DMS114 treated with DMSO at 0.1 percent for 48 hours (cell line): Measurements from ENCODE around the gene DESI2.
A peak's percentile ranks its signal among the peaks of the same experiment; 100 is the strongest.
"Not testable (repeated sequence)": the region's sequence is repeated elsewhere in the genome, so short reads cannot be mapped to it uniquely, and the experiment has no call there.

Experiments used
- DNase-seq: peaks from one replicate; lab custom pipeline; 2025; ENCODE audit not compliant: unreplicated experiment; lab: John Stamatoyannopoulos, UW

Gene DESI2

DNA sequence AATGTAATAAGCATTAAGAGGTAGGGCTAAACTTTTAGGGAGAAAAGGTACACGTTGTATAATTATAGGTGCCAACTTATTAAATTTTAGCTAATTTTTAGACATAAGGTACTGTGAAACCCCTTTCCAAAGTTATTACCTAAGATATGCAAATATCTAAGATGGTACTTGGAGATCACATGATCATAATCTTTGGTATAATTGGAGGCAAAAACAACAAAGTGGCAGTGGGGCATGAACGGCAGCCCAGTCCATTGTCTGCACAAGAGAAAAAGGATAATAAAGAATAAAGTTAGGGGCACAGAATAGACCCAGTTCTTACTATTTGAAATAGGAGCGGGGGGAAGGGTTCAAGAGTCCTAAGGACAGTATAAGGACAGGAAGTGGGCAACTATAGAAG is 51.2 kb downstream of the DESI2 start:
- DNase-seq, result no peak

DNA sequence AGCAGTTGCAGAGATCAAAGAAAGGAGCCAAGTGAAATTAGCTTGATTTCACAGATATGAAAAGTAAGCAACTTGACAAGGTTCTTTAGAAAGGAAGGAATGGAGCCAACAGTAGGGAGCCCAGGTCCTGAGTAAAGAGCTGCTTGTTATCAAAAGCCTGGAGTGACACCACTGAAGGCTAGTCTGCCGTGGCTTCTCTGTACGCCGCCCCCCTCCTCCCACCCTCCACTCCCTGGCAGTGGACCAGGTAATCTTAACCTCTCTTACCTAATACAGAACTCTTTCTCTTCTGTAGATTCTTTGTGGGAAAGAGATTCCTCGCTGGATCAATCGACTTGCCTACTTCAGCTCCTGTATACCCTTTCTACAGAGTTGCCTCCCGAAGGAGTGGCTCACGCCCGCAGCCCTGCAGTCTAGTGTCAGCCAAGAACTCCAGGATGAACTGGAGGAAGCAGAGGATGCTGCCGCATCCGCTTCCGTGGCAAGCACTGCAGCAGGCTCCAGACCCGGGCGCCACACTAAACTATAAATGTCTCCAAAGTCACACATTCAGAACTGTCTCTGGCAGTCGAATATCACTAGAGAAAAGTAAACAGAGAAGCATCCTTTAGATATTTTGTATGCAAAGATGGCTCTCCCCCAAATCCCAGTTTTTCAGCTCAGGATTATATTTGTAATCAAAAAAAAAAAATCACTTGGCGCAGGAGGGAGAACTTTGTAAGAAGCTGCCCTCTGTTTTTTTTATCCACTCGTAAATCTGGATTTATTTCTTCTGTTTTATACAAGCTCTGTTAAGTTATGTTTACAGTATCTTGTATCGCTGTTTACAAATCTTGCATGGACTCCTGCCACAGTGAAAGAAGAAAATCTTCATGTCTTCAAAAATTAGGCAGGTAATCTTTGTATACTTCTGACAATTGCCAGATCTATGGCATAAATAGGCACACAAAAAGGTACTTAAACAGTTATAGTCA is 52.6 kb downstream of the DESI2 start:
- DNase-seq, result no peak

DNA sequence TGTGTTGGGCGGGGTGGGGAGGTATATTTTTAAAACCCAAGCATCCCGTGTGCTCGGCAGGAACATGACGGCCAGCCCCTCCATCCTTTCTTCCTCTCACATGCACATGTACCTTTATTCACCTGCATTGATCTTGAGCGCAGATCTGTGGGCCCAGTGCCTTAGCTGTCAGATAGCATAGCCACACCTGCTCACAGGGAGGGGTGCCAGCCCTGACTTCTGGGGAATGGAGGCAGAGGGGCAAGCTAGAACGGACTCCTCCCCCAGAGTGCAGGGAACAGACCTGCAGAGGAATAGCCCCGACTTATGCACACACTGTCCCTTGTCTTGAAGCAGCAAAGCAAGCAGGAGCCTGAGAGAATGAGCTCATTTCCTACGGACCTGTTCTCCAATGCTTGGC is 56.1 kb downstream of the DESI2 start:
- no peak for DNase-seq

DNA sequence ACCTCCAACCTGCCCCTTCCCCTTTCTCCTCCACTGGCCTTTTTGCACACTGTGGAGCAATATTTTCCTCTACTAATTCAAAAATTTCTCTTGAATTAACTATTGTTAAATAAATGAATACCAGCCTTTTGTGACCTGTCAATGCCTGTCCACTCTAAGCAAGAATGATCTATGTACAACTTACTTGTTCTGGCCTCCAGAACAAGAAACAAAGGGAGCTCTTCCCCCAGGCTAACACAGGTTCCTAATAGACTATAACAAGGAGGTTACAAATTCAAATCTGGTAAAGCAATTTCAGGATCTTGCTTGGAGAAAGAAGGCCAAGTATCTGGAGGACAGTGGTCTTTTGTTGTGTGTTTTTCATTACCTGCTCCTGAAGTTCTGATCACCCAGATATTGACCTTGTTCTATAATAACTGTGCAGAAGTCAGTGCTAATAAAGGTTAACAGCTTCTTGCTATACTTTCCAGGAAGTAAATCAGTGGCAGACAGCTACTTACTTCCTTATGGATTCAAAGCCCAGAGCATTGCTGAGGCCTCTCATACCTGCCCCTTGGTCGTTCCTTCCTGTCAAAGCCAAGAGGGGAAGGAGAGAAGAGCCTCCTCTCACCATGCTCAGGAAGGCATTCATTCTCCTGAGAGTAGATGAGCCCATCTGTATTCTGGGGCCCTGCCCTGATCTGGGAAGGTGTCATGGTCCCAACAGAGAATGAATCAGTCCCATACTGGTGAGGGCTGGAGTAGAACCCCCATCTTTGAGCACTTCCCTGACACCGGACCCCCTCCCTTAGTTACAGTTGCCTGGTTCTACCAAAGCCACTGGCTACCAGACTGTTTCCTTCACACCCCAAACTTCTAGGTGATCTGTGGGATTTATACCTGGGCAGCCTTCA is 56.8 kb downstream of the DESI2 start:
- DNase-seq, result no peak

DNA sequence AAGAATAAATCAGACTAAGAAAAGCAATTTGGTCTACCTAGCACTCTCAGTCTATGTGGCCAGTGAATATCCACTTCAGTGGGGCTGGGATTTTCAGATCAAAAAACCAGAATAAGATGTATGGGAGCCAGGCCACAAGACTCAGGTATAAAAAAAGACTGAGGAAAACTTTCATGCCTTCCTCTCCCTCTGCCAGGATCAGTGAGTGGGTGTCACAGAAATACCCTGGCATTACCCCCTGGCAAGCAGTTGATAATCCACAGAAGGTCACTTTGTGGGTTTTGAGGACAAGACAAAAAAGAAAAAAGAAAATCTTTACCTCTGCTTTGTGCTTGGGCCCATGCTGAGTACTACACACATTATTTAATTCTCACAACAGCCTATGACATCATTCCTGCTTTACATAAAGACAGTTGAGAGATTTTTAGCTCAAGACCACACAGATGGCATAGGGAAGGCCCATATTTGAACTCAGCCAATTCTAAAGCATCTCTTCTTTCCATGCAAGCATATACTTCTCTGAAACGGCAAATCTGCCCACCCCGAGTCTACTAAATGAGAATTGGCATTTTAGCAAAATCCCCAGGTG is 57.6 kb downstream of the DESI2 start:
- DNase-seq, result no peak

DNA sequence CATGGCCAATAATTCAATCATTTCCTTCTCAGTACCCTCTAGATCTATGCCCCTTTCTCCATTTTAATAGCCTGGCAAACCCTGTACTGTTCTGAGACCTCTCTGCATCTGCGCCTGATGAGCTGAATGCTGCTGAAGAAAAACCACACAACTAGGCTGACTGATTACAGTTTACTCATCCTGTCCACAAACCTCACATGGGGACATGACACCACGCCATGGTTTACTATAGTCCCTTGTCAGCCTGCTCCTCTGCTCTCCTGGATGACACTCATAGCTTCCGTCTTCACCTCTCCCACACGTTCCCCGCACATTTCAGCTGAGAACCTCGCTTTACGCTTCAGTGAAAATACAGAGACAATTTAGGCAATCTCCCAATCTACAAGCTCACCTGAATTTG is 59.7 kb downstream of the DESI2 start:
- DNase-seq, result no peak

DNA sequence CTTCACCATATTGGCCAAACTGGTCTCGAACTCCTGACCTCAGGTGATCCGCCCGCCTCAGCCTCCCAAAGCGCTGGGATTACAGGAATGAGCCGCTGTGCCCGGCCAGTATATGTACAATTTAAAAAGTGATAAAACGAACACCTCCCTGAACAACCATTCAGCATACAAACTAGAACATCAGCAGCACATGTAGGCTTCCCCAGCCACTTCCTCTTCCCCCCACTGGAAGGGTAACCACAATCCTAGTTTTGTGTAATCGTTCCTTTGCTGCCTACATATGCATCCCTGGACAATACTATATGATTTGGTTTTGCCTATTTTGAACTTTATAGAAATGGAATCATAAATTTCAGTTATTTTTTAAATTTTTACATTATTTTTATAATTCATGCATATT is 60.4 kb downstream of the DESI2 start:
- no peak for DNase-seq

DNA sequence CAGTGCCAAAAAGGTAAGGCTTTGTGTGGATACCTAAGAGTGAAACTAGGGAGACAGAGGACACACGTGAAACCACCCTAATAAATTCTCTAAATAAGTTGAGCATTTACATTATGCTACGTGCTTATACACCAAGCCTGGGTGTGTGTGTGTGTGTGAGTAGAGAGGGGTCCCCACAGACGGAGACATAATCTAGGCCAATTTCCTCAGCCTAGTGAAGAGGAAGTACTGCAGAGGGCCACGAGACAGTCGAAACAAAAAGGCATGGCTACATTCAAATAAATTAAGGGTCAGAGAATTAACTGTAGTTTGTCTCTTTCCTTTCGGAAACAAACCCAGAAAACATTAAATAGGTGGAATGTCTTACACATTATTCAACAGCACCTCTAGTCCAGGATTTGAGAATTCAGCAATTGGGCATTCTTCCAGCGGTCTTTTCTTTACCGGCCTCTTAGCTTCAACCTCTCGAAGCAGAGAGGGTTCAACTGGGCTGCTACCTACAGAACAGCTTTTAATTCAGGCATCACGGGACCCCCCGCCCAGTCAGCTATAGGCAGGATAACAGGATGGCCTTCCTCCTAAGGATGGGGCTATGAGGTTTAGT is 75.0 kb downstream of the DESI2 start:
- DNase-seq, result no peak

DNA sequence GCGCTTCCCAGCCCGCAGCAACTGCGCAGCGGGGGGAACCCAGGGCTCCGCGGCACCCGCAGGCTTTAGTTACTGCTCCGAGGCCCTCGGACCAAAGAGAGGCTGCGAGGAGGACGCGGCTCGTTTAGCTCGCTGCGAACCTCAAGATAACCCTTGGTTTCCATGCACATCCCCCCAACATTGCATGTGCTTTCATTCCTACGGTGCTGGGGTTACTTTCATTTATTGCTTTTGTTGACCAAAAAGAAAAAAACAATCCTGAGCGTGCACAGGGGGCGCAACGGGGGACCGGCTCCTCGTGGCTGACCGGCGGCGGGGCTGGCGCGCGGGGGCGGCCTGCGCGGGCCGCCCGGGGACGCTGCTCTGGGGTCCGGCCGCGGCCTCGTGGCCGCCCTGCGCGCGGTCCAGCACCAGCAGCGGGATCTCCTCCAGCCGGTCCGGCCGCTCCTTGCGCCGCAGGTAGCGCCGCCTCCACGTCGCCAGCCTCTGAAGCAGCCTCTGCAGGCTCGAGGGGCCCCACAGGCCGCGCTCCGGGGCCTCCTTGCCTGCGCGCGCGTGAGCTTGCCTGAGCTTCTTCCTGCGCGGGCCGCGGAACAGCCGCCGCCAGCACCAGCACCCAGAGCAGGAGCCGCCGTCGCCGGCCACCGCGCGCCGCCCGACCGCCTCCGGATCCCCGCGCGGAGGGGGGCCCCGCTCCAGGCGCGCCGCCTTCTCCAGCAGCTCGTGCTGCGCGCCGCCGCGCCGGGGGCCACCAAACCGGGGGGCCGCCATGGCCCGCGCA is 77.4 kb downstream of the DESI2 start:
- DNase-seq, result peak; percentile 21

DNA sequence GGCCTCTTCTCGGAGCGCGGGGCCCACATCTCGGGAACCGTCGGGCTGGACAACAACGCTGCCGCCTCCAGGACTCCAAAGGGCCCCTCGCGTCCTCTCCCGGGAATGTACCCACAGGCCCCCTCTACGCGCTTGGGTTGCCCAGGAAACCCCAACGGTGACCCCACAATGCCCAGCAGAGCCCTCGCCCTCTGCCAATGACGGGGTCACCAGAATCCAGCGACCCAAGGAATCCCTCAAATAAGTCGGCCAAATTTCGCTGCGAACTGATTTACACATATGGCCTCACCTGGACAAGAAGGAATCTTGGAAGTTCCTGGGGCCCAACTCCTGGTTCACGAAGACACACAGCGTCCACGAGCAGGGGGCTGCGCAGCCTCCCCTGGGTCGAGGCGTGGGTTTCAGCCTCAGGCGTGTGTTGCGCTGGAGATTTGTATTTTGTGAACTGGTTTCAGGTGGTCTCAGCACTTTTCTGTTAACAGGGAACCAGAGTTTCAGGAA is 78.1 kb downstream of the DESI2 start:
- peak; percentile 21 for DNase-seq

DNA sequence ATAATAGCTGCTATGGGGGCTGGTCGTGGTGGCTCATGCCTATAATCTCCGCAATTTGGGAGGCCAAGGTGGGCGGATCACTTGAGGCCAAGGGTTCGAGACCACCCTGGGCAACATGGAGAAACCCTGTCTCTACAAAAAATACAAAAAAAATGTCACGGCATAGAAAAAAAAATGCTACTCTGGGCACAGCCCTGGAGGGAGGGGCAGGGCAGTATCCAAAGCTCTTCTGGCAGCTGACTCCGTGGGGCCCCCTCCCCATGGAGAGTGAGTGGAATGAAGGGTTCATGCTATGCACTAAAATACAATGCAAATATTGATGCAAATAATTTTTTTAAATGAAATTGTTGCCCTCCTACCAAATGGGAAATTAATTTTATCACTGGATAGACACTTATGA is 78.7 kb downstream of the DESI2 start:
- DNase-seq, result no peak

DNA sequence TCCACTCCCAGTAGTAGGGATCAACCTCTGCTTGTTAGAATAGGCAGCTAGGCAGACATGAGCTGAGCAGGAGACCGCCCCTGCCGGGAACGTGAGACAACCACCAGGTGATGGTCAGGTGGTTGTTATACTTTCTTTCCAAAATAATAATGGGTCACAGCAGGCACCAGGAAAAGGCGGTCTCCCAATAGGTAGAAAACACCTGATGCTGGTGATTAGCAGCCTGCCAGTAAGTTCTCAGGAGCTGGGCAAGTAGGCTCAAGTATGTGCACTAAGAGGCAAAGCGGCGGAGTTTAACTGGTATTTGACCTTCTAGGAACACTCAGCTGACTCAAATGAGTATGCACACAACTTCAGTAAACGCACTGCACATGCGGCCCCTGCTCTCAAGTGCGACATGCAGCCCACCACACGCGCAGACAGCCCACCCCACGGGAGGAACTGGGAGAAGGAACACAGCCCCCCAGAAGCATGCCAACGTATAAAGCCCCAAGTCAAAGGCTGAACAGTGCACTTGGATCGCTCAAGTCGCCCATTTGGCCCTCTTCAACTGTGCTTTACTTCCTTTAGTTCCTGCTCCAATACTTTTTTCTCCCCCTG is 80.0 kb downstream of the DESI2 start:
- DNase-seq, result no peak

DNA sequence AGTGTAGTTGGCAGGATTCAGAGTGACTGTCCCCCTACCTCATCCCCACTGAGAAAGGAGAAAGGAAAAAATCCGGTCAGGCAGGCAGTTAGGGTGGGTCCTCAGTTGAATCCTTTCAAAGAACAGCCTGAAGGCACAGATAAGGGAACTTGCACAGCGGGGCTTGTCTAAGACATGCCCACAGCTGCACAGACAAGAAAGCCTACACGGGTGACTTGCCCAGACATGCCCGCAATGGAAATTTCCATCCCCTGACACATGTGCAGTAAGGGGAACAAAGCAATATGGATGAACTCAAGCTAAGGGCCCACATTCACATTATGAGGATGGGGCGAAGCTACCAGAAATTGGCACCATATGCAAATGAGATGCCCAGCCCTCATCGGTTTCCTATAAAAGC is 82.5 kb downstream of the DESI2 start:
- DNase-seq, result no peak

DNA sequence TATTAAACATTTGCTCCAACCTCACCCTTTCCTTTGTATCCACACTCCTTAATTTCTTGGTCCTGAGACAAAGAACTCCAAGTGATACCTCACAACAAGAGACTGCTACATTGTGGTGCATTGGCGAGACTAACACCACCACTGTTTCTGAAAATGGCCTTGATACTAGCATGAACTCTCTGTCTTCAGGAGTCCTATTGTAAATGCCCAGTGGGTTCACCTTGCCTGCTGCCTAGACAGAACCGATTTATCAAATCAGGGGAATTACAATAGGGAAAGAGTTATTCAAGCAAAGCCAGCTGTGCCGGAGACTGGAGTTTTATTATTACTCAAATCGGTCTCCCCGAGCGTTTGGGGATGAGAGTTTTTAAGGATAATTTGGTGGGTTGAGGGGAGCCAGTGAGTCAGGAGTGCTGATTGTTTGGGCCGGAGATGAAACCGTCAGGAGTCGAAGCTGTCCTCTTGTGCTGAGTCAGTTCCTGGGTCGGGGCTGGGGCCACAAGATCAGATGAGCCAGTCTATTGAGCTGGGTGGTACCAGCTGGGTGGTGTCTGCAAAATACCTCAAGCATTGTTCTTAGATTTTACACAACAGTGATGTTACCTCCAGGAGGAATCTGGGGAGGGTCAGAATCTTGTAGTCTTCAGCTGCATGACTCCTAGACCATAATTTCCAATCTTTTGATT is 83.1 kb downstream of the DESI2 start:
- DNase-seq, result no peak

DNA sequence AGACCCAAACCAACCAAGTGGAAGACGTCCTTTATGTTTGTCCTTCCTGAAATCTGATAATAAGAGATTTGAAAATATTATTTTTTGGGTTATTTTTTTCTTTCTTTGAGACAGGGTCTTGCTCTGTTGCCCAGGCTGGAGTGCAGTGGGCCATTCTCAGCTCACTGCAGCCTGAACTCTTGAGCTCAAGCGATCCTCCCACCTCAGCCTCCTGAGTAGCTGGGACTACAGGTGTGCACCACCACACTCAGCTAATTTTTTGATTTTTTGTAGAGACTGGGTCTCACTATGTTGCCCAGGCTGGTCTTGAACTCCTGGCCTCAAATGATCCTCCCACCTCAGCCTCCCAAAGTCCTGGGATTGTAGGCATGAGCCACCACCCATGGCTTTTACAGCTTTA is 86.2 kb downstream of the DESI2 start:
- not testable (repeated sequence) for DNase-seq

DNA sequence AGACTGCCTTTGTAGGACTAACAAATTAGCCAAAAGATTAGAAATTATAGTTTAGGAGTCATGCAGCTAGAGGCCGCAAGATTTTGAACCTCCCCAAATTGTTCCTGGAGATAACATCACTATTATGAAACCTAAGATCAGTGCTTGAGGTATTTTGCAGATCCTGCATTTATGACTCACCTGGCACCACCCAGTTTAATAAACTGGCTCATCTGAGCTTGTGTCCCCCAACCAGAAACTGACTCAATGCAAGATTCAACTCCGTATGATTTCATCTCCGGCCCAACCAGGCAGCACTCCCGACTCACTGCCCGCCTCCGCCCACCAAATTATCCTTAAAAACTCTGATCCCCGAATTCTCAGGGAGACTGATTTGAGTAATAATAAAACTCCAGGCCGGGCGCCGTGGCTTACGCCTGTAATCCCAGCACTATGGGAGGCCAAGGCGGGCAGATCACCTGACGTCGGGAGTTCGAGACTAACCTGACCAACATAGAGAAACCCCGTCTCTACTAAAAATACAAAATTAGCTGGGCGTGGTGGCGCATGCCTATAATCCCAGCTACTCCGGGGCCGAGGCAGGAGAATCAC is 87.2 kb downstream of the DESI2 start:
- DNase-seq, result not testable (repeated sequence)

DNA sequence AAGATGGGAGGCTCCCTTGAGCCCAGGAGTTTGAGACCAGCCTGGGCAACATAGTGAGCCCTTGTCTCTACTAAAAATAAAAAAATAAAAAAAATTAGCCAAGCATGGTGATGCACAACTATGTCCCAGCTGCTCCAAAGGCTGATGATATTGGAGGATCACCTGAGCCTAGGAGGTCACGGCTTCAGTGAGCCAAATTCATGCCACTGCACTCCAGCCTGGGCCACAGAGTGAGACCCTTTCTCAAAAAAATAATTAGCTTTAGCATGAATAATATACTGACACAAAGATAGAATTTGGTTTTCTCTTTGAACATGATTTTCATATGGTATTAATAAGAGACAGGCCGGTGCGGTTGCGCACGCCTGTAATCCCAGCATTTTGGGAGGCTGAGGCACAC is 88.8 kb downstream of the DESI2 start:
- no peak for DNase-seq

DNA sequence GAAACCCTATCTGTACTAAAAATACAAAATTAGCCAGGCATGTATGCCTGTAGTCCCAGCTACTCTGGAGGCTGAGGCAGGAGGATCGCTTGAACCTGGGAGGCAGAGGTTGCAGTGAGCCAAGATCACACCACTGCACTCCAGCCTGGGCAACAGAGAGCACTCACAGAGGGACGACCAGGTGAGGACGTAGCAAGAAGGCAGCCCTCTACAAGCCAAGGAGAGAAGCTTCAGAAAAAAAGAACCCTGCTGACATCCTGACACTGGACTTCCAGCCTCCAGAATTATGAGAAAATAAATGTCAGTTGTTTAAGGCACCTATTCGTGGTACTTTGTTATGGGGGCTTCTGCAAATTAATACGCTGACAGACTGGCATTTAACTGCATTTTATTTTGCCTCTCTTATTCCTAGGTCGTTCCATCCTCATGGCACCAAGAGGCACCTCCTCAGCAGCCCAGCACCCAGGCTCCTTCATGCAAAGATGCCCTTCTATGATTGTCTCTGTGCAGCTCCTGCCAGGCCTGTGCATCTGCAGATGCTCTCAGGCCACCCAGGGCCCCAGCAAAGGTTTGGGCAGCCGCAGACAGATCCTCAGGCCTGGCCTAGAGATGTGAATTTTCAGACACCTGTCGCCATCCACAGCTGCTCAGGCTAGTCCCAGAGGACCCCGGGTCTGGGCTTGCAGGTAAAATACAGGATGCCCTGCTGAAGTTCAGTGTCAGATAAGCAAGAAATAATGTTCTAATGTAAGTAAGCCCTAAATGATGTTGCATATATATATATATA is 96.5 kb downstream of the DESI2 start:
- no peak for DNase-seq
